HG02981 (cell line): ENCODE measurements around the gene B9D1.

ENCODE experiments used
- ATAC-seq: cut with Tn5 transposase; IDR thresholded peaks from one replicate; pipeline ENCODE4 v1.9.1; 2021; ENCODE audit warnings: mild to moderate bottlenecking, moderate library complexity; ENCODE audit not compliant: unreplicated experiment

B9D1 gene, protein sequence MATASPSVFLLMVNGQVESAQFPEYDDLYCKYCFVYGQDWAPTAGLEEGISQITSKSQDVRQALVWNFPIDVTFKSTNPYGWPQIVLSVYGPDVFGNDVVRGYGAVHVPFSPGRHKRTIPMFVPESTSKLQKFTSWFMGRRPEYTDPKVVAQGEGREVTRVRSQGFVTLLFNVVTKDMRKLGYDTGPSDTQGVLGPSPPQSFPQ

DNA sequence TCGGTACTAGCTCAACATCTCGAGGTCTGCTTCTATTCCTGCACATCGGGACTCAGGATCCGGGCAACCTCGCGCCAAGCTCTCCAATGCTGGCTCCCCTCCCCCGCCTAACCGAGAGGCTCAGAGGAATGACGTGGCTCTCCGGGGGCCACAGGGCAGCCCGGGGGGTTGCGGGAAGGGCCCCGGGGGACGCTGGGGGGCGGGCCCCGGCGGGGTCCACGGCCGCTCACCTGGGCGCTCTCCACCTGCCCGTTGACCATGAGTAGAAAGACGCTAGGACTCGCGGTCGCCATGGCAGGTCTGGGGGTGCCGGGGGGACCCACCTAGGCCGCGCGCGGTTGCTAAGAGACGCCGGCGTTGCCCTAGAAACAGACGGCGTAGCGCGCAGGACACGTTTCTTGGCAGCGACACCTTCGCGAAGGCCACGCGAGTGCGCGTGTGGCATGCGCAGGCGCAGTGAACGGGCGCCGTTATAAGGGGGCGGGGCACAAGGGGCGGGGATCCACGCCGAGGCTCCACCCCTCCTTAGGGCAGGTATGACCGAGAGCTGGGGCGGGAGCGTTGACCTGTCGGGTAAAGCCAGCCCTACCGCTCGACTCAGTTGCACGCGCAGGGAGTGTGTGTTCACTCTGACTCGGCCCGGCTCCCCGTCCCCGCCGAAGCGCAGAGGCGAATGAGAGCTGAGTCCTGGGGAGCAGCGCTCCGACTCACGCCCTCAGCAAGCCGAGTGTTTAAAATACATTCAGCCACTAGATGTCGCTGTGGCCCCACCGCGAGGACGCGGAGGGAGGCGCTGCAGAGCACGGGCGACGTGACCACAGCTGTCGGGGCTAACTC is at the start of gene B9D1:
Gene B9D1, minus strand, starts transcription at position 447 of the 837 bp plus-strand sequence. Its CDS starts 154 bp downstream, at position 293.
- peak; percentile 73 for ATAC-seq

GRCh38 chr17:19411631-19412030 is 49.1 kb upstream of the B9D1 start:
- ATAC-seq, result no peak

- no peak for ATAC-seq
Measured at GRCh38 chr17:19410875-19411620, 48.5 kb upstream of the B9D1 start, which contains the start of gene RNF112. Gene RNF112, plus strand, starts transcription at chr17:19411232. Its CDS starts 177 bp downstream, at chr17:19411409.

- no peak for ATAC-seq
Measured at GRCh38 chr17:19410091-19410490, 47.6 kb upstream of the B9D1 start.

DNA sequence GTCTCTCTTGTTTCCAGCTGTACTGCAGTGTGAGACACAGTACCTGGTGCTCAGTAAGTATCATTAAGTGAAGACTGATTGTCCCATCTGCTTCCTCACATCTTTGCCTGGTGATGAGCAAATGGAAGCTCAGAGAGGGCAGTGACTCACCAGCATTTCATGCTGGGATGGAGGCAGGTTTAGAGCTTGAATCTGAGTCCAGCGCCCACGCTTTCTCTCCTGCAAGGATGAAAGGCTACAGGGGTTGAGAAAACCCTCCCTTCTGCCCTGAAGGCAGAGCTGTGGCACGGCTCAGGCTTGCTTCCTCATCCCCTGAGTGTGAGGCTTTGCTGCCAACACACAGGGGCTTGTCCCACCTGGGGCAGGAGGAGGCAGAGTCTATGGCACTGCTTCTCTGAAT is 47.0 kb upstream of the B9D1 start:
- no peak for ATAC-seq

GRCh38 chr17:19409066-19409465 is 46.5 kb upstream of the B9D1 start:
- ATAC-seq, result no peak

- no peak for ATAC-seq
Measured at GRCh38 chr17:19408346-19408710, 45.8 kb upstream of the B9D1 start.

DNA sequence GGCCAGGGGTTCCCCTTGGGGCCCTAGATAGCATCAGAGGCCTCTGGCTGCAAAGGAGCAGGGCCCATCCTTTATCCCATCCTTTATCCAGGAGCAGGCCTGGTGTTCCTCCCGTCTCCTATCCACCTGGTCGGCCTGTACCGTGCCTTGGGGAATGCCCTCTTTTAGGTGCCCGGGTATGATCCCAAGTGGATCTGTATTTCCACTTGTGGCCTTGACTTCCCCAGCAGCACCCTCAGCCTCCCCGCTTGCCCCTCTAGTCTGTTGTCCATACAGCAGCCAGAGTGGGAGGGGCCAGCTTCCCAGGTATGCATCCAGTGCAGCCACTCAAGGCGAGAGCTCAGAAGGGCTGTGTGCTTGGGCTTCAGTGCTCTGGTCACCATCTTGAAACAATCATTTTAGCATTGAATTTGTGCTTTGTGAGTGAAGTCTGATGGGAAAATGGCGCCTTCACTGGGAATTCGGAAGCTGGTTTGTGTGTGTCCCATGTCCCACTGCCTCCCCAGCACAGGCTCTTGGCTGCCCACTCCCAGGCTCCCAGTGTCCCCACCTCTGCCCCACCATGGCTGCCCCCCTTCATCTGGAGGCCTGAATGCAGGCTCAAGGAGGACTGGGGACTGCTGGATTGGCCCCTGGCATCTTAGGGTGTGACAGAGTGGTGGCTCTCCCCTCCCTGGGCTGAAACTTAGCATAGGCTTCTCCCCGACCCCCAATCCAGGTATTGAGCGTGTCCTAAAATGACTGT is 45.2 kb upstream of the B9D1 start:
- ATAC-seq, result no peak

DNA sequence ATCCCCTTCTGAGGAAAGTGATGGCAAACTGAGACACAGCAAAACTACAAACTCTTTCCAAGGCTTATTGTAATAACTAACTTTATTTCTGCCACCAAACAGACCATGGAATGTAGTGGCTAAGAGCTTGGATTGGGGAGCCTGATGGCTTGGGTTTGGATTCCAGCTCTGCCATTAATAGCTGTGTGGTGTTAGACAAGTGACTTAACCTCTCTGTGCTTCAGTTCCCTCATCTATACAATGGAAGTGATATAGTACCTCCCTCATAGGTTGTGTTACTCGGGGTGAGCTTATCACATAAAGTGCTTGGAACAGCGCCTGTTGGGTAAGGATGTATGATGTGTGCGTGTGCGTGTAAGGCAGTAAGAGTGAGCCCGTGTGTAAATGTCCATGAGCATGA is 42.6 kb upstream of the B9D1 start:
- ATAC-seq, result no peak

GRCh38 chr17:19404264-19404663 is 41.7 kb upstream of the B9D1 start:
- no peak for ATAC-seq

DNA sequence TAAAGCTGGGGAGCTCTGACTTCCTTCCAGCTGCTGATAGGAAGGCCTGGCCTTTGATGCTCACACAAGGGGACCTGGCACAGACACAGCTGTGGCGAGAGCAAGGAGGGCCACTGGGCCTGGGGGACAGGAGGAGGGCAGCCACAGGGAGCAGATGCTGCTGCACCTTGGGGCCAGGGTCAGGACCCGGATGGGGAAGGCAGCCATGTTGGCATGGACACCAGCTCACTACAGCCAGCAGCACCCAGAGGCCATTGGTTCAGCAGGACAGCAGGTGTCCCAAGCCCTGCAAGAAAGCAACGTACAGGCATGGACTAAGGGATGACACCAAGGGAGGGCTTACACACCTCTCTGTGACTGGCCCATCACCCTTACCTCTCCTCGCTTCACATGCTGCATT is 40.5 kb upstream of the B9D1 start:
- ATAC-seq, result no peak

- no peak for ATAC-seq
Measured at GRCh38 chr17:19402171-19402570, 39.6 kb upstream of the B9D1 start.

- no peak for ATAC-seq
Measured at GRCh38 chr17:19401321-19402010, 38.9 kb upstream of the B9D1 start.

DNA sequence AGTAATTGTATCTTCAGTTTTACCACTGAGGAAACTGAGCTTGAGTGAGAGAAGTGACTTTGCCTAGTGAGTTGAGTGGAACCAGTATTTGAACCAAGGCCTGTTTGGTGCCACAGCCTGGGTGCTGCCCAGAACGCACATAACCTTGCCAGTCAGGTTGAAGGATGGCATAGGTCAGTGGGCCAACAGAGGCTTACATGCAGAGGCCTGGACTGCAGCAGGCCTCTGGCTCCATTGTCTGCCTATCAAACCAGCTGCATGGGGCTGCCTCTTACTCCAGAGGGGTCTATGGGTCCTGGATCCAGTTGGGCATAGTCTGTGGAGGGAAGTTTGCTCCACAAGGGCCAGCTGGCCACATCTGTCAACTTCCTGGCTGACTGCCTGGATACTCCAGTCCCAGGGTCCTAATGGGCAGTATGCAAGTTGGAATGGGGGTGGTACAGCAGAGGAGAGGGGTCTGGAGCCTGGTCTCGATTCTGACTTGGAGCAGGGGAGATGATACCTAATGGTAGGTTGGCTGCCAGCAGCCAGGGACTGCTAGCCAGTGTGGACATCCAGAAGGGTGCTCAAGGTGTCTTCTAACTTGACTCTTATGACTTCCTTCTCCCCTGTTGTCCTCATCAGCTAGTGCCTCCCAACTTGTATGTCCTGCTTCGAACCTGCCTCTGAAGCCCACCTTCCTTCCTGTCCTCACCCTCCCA is 37.4 kb upstream of the B9D1 start:
- no peak for ATAC-seq

DNA sequence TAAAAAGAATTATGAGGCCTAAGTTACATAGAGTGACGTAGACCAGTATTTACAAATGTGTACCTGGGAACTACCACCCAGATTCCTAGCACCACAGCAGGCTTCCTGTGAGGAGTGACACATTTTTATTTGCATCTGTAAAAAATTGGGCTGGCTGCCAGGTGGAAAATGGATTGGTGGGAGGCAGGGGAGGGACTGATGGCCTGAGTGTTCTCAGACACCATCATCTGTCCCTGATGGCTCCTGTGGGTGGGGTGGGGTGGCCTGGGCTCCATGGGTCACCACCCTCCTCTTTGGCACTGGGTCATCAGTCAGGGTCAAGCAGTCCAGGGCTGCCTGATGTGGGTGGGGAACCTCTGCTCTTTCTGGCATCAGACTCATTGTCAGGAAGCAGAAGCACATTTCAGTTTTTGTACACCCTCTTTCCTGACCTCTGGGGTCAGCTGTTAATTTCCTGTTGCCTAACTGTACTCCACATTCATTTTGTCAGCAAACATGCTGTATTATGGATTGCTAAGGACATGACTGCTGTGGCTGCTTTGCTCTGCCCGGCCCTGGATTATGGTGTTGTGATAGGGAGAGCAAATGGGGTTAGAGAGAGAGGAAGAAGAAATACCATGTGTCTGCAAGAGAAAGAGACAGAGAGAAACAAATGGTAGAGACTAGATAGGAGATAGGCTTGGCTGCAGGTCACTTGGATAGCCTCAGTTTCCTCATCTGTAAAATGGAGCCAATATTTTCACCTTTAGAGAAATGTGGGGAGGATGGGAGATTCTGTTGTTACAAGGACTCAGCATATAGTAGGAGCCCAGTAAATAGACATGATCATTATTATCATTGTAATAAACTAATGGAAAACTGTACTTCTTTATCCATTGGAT is 36.0 kb upstream of the B9D1 start:
- no peak for ATAC-seq

- no peak for ATAC-seq
Measured at GRCh38 chr17:19397556-19398041, 35.1 kb upstream of the B9D1 start.

GRCh38 chr17:19392303-19392702 is 29.8 kb upstream of the B9D1 start:
- no peak for ATAC-seq

GRCh38 chr17:19391432-19391831 is 28.9 kb upstream of the B9D1 start:
- no peak for ATAC-seq

GRCh38 chr17:19390951-19391350 is 28.4 kb upstream of the B9D1 start:
- no peak for ATAC-seq
